M059J (cell line): ENCODE data around the gene HASPIN. TPM values are rescaled to one million over a fixed set of nuclear protein-coding genes. Genes with fewer than 3 reads are reported as not detected.
A peak's percentile ranks its signal among the peaks of the same experiment; 100 is the strongest.
"Not testable (repeated sequence)": the region's sequence is repeated elsewhere in the genome, so short reads cannot be mapped to it uniquely, and the experiment has no call there.

Source experiments
- DNase-seq: peaks from one replicate; pipeline ENCODE4 v3.0.0-alpha.2; 2012; ENCODE audit warnings: low read depth
- total RNA-seq: library from RNA; depleted of rRNA; stranded (reverse); fragments of >200 nt; shearing (Covaris generic); gene quantifications from 2 replicates; pipeline ENCODE4 v1.2.3, GENCODE V29; 2014

HASPIN gene
- total RNA-seq, 1 experiment from 2014 or later, result 18.3 TPM

DNA sequence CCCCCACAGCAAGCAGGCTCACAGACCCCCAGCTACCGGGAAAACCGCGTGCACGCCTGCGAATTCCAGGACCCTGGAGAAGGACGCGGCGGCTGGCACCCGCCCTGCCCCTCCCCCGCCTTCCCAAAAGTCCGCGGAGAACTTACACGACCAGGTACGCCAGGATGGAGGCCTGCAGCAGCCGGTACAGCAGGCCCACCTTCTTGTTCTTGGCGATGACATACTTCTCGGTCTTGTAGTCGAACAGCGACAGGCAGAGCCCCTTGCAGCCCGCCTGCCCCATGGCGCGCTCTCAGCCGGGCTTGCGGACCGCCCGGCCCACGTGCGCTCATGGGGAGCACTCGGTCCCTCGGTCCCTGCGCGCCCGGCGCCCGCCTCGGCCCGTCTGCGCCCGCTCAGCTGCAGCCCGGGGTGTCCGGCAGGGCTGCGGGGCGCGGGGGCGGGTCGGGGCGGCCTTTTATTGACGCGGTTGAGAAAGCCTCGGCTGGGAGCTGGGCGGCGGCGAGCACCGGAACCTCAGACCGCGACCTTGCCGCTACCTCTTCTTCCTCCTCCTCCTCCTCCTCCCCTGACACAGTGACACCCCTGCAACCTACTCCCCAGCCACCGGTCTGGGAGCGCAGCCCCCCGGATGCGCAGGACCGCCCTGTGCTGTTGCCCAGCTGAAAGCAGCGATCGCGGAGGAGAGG is 27.8 kb upstream of the HASPIN start, which contains the start of gene P2RX5:
TSS of gene P2RX5 (minus strand) at position 433 of the 689 bp plus-strand sequence. CDS start at position 283, 150 bp downstream.
- DNase-seq, result no peak

GRCh38 chr17:3697103-3697476 is 26.6 kb upstream of the HASPIN start:
- no peak for DNase-seq

- no peak for DNase-seq
Measured at GRCh38 chr17:3698139-3698538, 25.6 kb upstream of the HASPIN start.

- DNase-seq, result no peak
Measured at GRCh38 chr17:3699951-3700350, 23.8 kb upstream of the HASPIN start.

DNA sequence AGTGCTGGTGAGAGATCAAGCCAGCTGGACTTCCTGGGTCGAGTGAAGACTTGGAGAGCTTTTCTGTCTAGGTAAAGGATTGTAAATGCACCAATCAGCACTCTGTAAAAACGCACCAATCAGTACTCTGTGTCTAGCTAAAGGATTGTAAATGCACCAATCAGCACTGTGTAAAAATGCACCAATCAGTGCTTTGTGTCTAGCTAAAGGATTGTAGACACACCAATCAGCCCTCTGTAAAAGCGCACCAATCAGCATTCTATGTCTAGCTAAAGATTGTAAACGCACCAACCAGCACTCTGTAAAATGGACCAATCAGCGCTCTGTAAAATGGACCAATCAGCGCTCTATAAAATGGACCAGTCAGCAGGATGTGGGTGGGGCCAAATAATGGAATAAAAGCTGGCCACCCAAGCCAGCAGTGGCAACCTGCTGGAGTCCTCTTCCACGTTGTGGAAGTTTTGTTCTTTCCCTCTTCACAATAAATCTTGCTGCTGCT is 21.6 kb upstream of the HASPIN start:
- not testable (repeated sequence) for DNase-seq

GRCh38 chr17:3704931-3705717 is 18.6 kb upstream of the HASPIN start:
- DNase-seq, result no peak

DNA sequence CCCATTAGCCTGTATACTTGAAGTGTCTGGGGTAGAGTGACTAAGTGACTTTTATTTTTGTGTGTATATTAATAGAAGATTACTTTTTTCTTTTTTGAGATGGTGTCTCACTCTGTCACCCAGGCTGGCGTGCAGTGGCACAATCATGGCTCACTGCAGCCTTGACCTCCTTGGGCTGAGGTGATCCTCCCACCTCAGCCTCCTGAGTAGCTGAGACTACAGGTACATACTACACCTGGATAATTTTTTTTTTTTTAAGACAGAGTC is 18.1 kb upstream of the HASPIN start:
- DNase-seq, result not testable (repeated sequence)

DNA sequence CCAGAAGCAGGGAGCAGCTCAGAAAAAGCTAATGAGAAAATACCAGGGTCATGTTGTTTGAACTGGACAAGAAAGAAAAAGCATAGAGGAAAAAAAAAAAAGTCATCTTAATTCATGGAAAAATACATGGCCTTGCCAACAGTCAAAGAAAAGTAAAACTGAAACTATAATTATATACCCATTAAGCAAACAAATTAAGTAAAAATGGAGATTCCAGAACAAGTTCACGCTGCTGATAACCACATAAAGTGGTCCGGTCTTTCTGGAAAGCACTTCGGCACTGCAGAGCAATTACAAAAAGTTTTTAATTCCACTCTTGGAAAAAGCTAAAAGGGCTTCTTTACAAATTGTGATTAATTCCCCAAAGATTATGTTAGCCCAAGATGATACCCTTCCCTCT is 15.3 kb upstream of the HASPIN start:
- DNase-seq, result no peak

DNA sequence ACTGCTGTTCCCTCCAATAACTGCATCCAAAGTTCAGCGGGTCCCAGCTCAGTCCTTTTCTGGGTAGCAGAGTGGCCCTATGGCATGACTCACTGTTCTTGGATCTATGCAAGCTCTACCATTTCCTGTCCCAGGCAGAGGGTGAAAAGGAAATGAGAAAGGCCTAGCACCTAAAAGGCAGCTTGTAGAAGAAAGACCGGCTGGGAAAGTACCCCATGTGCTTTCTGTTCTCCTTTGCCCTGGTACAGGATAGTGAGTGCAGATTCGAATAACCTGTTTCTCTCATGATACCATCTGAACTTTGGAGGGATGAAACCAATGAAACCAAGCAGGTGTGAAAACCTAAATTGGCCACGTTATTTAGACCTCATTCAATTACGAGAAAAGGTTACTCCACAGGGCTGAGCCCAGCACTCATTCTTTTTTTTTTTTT is 12.7 kb upstream of the HASPIN start:
- peak; percentile 68 for DNase-seq

DNA sequence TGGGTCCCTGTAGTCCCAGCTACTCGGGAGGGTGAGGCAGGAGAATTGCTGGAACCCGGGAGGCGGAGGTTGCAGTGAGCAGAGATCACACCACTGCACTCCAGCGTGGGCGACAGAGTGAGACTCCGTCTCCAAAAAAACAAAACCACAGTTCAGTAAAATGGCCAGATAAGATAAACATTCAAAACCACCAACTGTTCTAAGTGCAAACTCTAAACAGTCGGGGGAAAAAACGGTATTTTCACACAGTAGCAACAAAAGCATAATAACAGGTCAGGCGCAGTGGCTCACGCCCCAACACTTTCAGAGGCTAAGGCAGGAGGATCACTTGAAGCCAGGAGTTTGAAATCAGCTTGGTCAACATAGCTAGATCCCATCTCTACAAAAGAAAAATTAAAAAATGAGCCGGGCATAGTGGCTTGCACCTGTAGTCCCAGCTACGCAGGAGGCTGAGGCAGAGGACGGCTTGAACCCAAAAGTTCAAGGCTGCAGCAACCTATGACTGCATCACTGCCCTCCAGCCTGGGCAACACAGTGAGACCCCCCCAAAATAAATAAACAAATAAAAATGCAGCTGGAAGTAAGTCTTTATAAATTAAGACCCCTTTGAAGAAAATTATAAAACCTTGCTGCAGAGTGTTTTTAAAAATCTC is 10.8 kb upstream of the HASPIN start:
- DNase-seq, result no peak

DNA sequence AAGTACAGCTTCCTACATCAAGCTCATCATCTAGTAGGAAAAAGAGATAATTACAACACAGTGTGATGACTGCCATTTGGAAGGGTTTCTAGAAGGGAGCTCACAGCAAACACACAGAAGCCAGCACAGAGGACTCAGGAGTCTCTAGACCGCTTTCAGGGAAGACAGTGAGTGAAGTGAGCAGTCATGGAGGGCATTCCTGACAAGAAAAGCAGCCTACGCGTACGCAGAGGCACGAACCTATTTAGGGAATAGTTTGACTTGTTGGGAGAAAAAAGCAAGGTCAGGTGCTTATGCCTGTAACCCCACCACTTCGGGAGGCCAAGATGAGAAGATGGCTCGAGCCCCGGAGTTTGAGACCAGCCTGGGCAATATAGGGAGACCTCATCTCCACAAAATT is 8.4 kb upstream of the HASPIN start:
- no peak for DNase-seq

- DNase-seq, result no peak
Measured at GRCh38 chr17:3718201-3718600, 5.5 kb upstream of the HASPIN start.

DNA sequence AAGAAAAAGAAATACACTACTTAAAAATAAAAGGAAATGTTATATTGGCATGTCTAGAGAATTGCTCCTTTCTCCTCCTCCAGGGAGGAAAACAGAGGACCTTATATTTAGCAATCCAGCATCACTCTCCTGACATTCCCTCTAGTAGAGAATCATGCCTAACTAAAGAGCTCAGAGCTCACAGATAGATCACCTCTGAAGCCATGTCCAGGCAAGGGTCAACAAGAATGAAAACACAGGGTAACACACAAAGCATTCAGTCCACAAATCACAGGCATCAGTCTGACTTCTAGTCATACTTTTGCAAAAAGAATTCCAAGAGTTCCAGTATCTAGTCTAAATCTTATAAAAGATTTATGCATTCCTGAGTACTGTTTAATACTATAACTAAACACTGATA is 4.4 kb upstream of the HASPIN start:
- DNase-seq, result no peak

- no peak for DNase-seq
Measured at GRCh38 chr17:3722716-3723115, 987 bp upstream of the HASPIN start.

- DNase-seq, result no peak
Measured at GRCh38 chr17:3723188-3723555, 531 bp upstream of the HASPIN start.

- no peak for DNase-seq
Measured at GRCh38 chr17:3724378-3725077, 825 bp downstream of the HASPIN start.

DNA sequence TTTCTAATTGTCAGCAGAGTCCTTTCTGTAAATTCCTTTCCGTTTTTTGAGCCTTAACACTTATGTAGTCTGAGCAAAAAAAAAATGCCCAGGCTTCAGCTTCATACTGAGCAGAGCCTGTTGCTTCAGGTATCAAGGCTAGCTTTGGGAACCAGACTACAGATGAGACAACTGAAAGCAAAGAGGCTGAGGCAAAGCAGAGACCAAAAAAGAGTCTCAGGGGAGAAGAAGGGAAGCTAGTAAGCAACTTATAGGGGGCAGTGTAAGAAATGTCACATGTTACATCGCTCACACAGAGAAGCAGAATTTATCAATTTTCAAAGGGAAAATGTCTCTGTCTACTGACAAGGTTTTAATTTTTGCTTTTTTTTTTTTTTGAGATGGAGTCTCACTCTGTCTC is 3.3 kb downstream of the HASPIN start:
- no peak for DNase-seq

GRCh38 chr17:3728099-3728498 is 4.4 kb downstream of the HASPIN start:
- not testable (repeated sequence) for DNase-seq

DNA sequence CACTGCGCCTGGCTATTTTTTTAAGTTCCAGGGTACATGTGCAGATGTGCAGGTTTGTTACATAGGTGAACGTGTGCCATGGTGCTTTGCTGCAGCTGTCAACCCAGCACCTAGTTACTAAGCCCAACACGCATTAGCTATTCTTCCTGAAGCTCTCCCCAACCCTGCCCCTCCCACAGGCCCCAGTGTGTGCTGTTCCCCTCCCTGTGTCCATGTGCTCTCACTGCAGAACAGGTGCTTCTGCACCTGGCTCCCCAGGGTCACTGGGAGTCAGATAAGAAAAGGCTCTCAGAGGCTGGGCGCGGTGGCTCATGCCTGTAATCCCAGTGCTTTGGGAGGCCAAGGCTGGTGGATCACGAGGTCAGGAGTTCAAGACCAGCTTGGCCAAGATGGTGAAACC is 6.2 kb downstream of the HASPIN start:
- no peak for DNase-seq

- peak; percentile 43 for DNase-seq
Measured at GRCh38 chr17:3730881-3731429, 7.3 kb downstream of the HASPIN start.

GRCh38 chr17:3732210-3732621 is 8.5 kb downstream of the HASPIN start:
- DNase-seq, result no peak

DNA sequence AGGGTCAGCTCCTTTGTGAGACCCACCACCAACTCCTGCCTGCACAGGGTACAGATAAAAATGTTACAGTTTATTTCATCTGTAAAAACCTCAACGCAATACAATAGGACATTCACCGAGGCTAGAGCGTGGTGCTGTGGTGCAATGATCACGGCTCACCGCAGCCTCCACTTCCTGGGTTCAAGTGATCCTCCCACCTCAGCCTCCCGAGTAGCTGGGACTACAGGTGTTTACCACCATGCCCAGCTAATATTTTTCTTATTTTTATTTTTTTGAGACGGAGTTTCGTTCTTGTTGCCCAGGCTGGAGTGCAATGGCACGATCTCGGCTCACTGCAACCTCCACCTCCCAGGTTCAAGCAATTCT is 11.2 kb downstream of the HASPIN start:
- DNase-seq, result not testable (repeated sequence)
